ENCODE results near the gene SMTNL2. TPM values are rescaled to one million over a fixed set of nuclear protein-coding genes. Genes with fewer than 3 reads are reported as not detected.

SMTNL2 gene
- total RNA-seq (2022; extraction: Qiagen RNA extraction; ENCODE audit: low read depth) = 0.24 to 1.3 TPM (median 0.73 TPM) in 5 replicates

DNA sequence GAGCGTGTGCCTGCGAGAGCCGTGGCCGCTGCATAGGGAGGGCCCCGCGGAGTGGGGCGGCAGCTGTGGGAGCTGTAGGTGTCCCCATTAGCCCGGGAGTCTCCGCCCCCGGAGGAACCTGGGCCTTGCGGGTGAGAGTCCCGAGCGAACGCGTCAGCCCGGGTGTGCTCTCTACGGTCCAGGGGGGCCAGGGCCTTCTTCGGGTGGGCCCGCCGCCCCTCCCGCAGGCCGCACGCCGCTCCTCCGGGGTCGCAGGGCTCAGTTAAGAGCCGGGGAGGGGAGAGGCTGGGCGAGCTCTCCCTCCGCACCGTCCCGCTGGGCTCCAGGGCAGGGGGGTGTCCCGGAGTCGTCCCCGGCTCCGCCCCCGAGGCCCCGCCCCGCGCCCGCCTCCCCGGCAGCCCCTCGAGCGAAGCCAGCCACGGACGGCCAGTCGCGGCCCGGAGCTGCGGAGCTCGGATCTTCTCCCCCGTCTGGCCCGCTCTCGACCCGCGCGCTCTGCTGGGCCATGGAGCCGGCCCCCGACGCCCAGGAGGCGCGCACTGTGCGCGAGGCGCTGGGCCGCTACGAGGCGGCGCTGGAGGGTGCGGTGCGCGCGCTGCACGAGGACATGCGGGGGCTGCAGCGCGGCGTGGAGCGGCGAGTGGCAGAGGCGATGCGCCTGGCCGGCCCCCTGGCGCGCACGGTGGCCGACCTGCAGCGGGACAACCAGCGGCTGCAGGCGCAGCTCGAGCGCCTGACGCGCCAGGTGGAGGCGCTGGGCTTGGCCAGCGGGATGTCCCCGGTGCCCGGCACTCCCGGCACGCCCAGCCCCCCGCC, at the start of gene SMTNL2:
Gene SMTNL2, plus strand, starts transcription at position 429 of the 816 bp plus-strand sequence. Its CDS starts 77 bp downstream, at position 506.

GRCh38 chr17:4554997-4555799, 29.1 kb upstream of the SMTNL2 start, which contains the start of gene MYBBP1A:
TSS of gene MYBBP1A (minus strand) at chr17:4555384. CDS start at chr17:4555324, 60 bp downstream.

GRCh38 chr17:4560421-4560820, 23.9 kb upstream of the SMTNL2 start, which contains the start of gene GGT6:
TSS of gene GGT6 (minus strand) at chr17:4560577. CDS start at chr17:4560521, 56 bp downstream.

GRCh38 chr17:4641297-4642195, 57.2 kb downstream of the SMTNL2 start, which contains the start of gene ALOX15:
TSS of gene ALOX15 (minus strand) at chr17:4641678. CDS start at chr17:4641651, 27 bp downstream.

Other genes starting within 250 kb of the SMTNL2 start
- 67.9 to 99.8 TPM (median 84.3 TPM) in 5 replicates for gene UBE2G1, start 217.9 kb upstream of the SMTNL2 start, total RNA-seq (2022; extraction: Qiagen RNA extraction; ENCODE audit: low read depth)
- not detected in 5 replicates for gene SPNS3, start 150.6 kb upstream of the SMTNL2 start, total RNA-seq (2022; extraction: Qiagen RNA extraction; ENCODE audit: low read depth)
- 7.0 to 12.1 TPM (median 10.4 TPM) in 5 replicates for gene SPNS2, start 85.6 kb upstream of the SMTNL2 start, total RNA-seq (2022; extraction: Qiagen RNA extraction; ENCODE audit: low read depth)
- gene MYBBP1A, start 29.1 kb upstream of the SMTNL2 start, total RNA-seq (2022; extraction: Qiagen RNA extraction; ENCODE audit: low read depth) = 74.9 to 120 TPM (median 113 TPM) in 5 replicates
- gene GGT6, start 24.0 kb upstream of the SMTNL2 start, total RNA-seq (2022; extraction: Qiagen RNA extraction; ENCODE audit: low read depth) = not detected in 5 replicates
- gene ALOX15, start 57.1 kb downstream of the SMTNL2 start, total RNA-seq (2022; extraction: Qiagen RNA extraction; ENCODE audit: low read depth) = 0.11 to 0.17 TPM (median 0.14 TPM) in 4 of 5 replicates, not detected in the other
- gene PELP1, start 119.6 kb downstream of the SMTNL2 start, total RNA-seq (2022; extraction: Qiagen RNA extraction; ENCODE audit: low read depth) = 52.0 to 80.3 TPM (median 74.0 TPM) in 5 replicates
- 51.4 to 69.2 TPM (median 63.0 TPM) in 5 replicates for gene ARRB2, start 126.1 kb downstream of the SMTNL2 start, total RNA-seq (2022; extraction: Qiagen RNA extraction; ENCODE audit: low read depth)
- 38.6 to 52.7 TPM (median 42.3 TPM) in 5 replicates for gene MED11, start 146.9 kb downstream of the SMTNL2 start, total RNA-seq (2022; extraction: Qiagen RNA extraction; ENCODE audit: low read depth)
- gene ZMYND15, start 155.3 kb downstream of the SMTNL2 start, total RNA-seq (2022; extraction: Qiagen RNA extraction; ENCODE audit: low read depth) = 0.41 to 0.65 TPM (median 0.52 TPM) in 5 replicates
- gene CXCL16, start 155.4 kb downstream of the SMTNL2 start, total RNA-seq (2022; extraction: Qiagen RNA extraction; ENCODE audit: low read depth) = 11.6 to 20.8 TPM (median 17.1 TPM) in 5 replicates
- 0.44 to 1.2 TPM (median 0.78 TPM) in 5 replicates for gene TM4SF5, start 187.4 kb downstream of the SMTNL2 start, total RNA-seq (2022; extraction: Qiagen RNA extraction; ENCODE audit: low read depth)
- 0.94 to 1.7 TPM (median 1.5 TPM) in 4 of 5 replicates, not detected in the other for gene VMO1, start 201.8 kb downstream of the SMTNL2 start, total RNA-seq (2022; extraction: Qiagen RNA extraction; ENCODE audit: low read depth)
- gene GLTPD2, start 204.4 kb downstream of the SMTNL2 start, total RNA-seq (2022; extraction: Qiagen RNA extraction; ENCODE audit: low read depth) = not detected in 5 replicates
- 391 to 521 TPM (median 476 TPM) in 5 replicates for gene PSMB6, start 211.6 kb downstream of the SMTNL2 start, total RNA-seq (2022; extraction: Qiagen RNA extraction; ENCODE audit: low read depth)
- 17.2 to 31.6 TPM (median 24.7 TPM) in 5 replicates for gene PLD2, start 222.6 kb downstream of the SMTNL2 start, total RNA-seq (2022; extraction: Qiagen RNA extraction; ENCODE audit: low read depth)
- gene MINK1, start 248.8 kb downstream of the SMTNL2 start, total RNA-seq (2022; extraction: Qiagen RNA extraction; ENCODE audit: low read depth) = 39.9 to 69.8 TPM (median 63.0 TPM) in 5 replicates

Data from A549 treated with ZK216348 at 1 μM for 4 hours (cell line).